Breast epithelium (tissue), 3 donors: ENCODE data around the gene FDX1.

Source experiments
- CTCF ChIP-seq, 3 donors: fragments of 450-650 bp; IDR thresholded peaks; one replicate each; pipeline ENCODE4 v1.5.1; 2016 to 2017; ENCODE audit warnings: antibody characterized with exemption in 3 of 3, mild to moderate bottlenecking in 3 of 3, moderate library complexity in 3 of 3
- POLR2A ChIP-seq: fragments of 450-650 bp; IDR thresholded peaks from one replicate; pipeline ENCODE4 v1.6.1; 2016; ENCODE audit warnings: antibody characterized with exemption, mild to moderate bottlenecking, moderate library complexity
- POLR2AphosphoS5 ChIP-seq, 3 donors: sonication (generic); formaldehyde crosslinking; IDR thresholded peaks; one replicate each; pipeline ENCODE4 v1.6.1; 2017; ENCODE audit warnings: antibody characterized with exemption in 3 of 3

- no peak for TF ChIP-seq CTCF (IDR thresholded peaks at IDR 0.05)
- no peak for TF ChIP-seq POLR2AphosphoS5 (IDR thresholded peaks at IDR 0.05)
- no peak for TF ChIP-seq POLR2A
These were observed 7.3 kb upstream of the FDX1 start for GRCh38 chr11:110422306-110422905.
